H9 (cell line): ENCODE data around the gene GALNT5. TPM values are rescaled to one million over a fixed set of nuclear protein-coding genes. Genes with fewer than 3 reads are reported as not detected.

Experiments
- DNase-seq: peaks from one replicate; pipeline ENCODE4 v3.0.0-alpha.2; 2017
- H2AFZ ChIP-seq: one replicate; pipeline ENCODE4 v1.6.1; 2013; ENCODE audit warnings: mild to moderate bottlenecking, low read length, control low read depth, moderate library complexity
- H2AK5ac ChIP-seq: 2 replicates; pipeline ENCODE4 v1.6.1; 2013; ENCODE audit warnings: low read length, control low read depth, mixed read lengths; ENCODE audit not compliant: insufficient read length
- H2BK120ac ChIP-seq: one replicate; pipeline ENCODE4 v1.6.1; 2013; ENCODE audit warnings: low read depth, mild to moderate bottlenecking, low read length, control low read depth, inconsistent platforms; ENCODE audit not compliant: poor library complexity, severe bottlenecking
- H2BK12ac ChIP-seq: 2 replicates; pipeline ENCODE4 v1.6.1; 2013; ENCODE audit warnings: low read length, control low read depth, mixed read lengths, low read depth; ENCODE audit not compliant: insufficient read length
- H2BK15ac ChIP-seq: 2 replicates; pipeline ENCODE4 v1.6.1; 2013; ENCODE audit warnings: low read depth, low read length, control low read depth
- H2BK20ac ChIP-seq: one replicate; pipeline ENCODE4 v1.6.1; 2013; ENCODE audit warnings: low read depth, mild to moderate bottlenecking, low read length, control low read depth, inconsistent platforms; ENCODE audit not compliant: poor library complexity, severe bottlenecking
- H2BK5ac ChIP-seq: 2 replicates; pipeline ENCODE4 v1.6.1; 2013; ENCODE audit warnings: low read length, control low read depth, mixed read lengths; ENCODE audit not compliant: insufficient read length
- H3K14ac ChIP-seq: 2 replicates; pipeline ENCODE4 v1.6.1; 2013; ENCODE audit warnings: low read length, control low read depth; ENCODE audit not compliant: insufficient read depth
- H3K18ac ChIP-seq: 2 replicates; pipeline ENCODE4 v1.6.1; 2013; ENCODE audit warnings: low read depth, mild to moderate bottlenecking, mixed read lengths, low read length, control low read depth; ENCODE audit not compliant: insufficient read length
- H3K23ac ChIP-seq: 2 replicates; pipeline ENCODE4 v1.6.1; 2013; ENCODE audit warnings: low read length, control low read depth, mixed read lengths, low read depth; ENCODE audit not compliant: insufficient read length
- H3K23me2 ChIP-seq: 2 replicates; pipeline ENCODE4 v1.6.1; 2013; ENCODE audit warnings: low read depth, mild to moderate bottlenecking, mixed read lengths, low read length, control low read depth; ENCODE audit not compliant: insufficient read length, poor library complexity, severe bottlenecking
- H3K27ac ChIP-seq: 2 replicates; pipeline ENCODE4 v1.5.1; 2013; ENCODE audit warnings: low read length, control low read depth, mixed read lengths, low read depth; ENCODE audit not compliant: insufficient read length
- H3K27me3 ChIP-seq: 2 replicates; pipeline ENCODE4 v1.6.1; 2013; ENCODE audit warnings: low read length, control low read depth, inconsistent platforms; ENCODE audit not compliant: insufficient read depth
- H3K4ac ChIP-seq: 2 replicates; pipeline ENCODE4 v1.6.1; 2013; ENCODE audit warnings: low read depth, mild to moderate bottlenecking, control low read depth, inconsistent platforms, low read length, moderate library complexity
- H3K4me1 ChIP-seq: 2 replicates; pipeline ENCODE4 v1.6.1; 2013; ENCODE audit warnings: low read length, control low read depth, inconsistent platforms; ENCODE audit not compliant: insufficient read depth
- H3K4me2 ChIP-seq: 2 replicates; pipeline ENCODE4 v1.6.1; 2013; ENCODE audit warnings: low read length, control low read depth, mixed read lengths; ENCODE audit not compliant: insufficient read length, insufficient read depth
- H3K56ac ChIP-seq: 2 replicates; pipeline ENCODE4 v1.6.1; 2013; ENCODE audit warnings: low read depth, mild to moderate bottlenecking, mixed read lengths, low read length, control low read depth; ENCODE audit not compliant: insufficient read length
- H3K79me1 ChIP-seq: 2 replicates; pipeline ENCODE4 v1.6.1; 2013; ENCODE audit warnings: low read depth, mild to moderate bottlenecking, moderate library complexity, low read length, control low read depth, inconsistent platforms; ENCODE audit not compliant: insufficient read depth, poor library complexity, severe bottlenecking
- H3K79me2 ChIP-seq: 2 replicates; pipeline ENCODE4 v1.6.1; 2013; ENCODE audit warnings: low read length, control low read depth, inconsistent platforms; ENCODE audit not compliant: insufficient read depth
- H3K9ac ChIP-seq: 2 replicates; pipeline ENCODE4 v1.6.1; 2013; ENCODE audit warnings: low read length, control low read depth, mixed read lengths; ENCODE audit not compliant: insufficient read length; ENCODE audit errors: extremely low read depth
- H3K9me3 ChIP-seq: one replicate; pipeline ENCODE4 v1.6.1; 2013; ENCODE audit warnings: low read depth, low read length, inconsistent platforms; ENCODE audit not compliant: control insufficient read depth
- H3T11ph ChIP-seq: one replicate; pipeline ENCODE4 v1.6.1; 2013; ENCODE audit warnings: mild to moderate bottlenecking, low read length, control low read depth, inconsistent platforms
- H4K20me1 ChIP-seq: one replicate; pipeline ENCODE4 v1.6.1; 2013; ENCODE audit not compliant: control insufficient read depth, insufficient read length, insufficient read depth
- H4K5ac ChIP-seq: 2 replicates; pipeline ENCODE4 v1.6.1; 2013; ENCODE audit warnings: low read depth, mild to moderate bottlenecking, mixed read lengths, low read length, control low read depth; ENCODE audit not compliant: insufficient read length
- H4K8ac ChIP-seq: replicated peaks from 2 replicates; pipeline ENCODE4 v1.6.1; 2013; ENCODE audit warnings: low read length, control low read depth, mixed read lengths, low read depth; ENCODE audit not compliant: insufficient read length
- H4K91ac ChIP-seq: 2 replicates; pipeline ENCODE4 v1.6.1; 2013; ENCODE audit warnings: low read depth, mild to moderate bottlenecking, moderate library complexity, mixed read lengths, low read length, control low read depth; ENCODE audit not compliant: insufficient read length
- H3K27ac Mint-ChIP-seq, 3 experiments: 2 replicates in 2 of 3; 3 replicates in 1 of 3; pipeline ENCODE4 v1.8.0; 2020 to 2021; ENCODE audit warnings: mixed read lengths in 3 of 3, mild to moderate bottlenecking in 1 of 3, moderate library complexity in 1 of 3
- H3K27me3 Mint-ChIP-seq: 2 replicates; pipeline ENCODE4 v1.8.0; 2021; ENCODE audit warnings: low read depth, mild to moderate bottlenecking, moderate library complexity, mixed read lengths
- H3K36me3 Mint-ChIP-seq, 3 experiments: 2 replicates in 2 of 3; 3 replicates in 1 of 3; pipeline ENCODE4 v1.8.0; 2020 to 2021; ENCODE audit warnings: low read depth in 3 of 3, mixed read lengths in 3 of 3; ENCODE audit not compliant: insufficient read depth in 1 of 3
- H3K4me1 Mint-ChIP-seq, 2 experiments: 2 replicates each; pipeline ENCODE4 v1.8.0; 2020; ENCODE audit warnings: mixed read lengths in 2 of 2
- H3K4me3 Mint-ChIP-seq, 2 experiments: 2 replicates in 1 of 2; 3 replicates in 1 of 2; pipeline ENCODE4 v1.8.0; 2020 to 2021; ENCODE audit warnings: mild to moderate bottlenecking in 2 of 2, mixed read lengths in 2 of 2, moderate library complexity in 1 of 2
- H3K9me3 Mint-ChIP-seq, 2 experiments: 2 replicates in 1 of 2; 3 replicates in 1 of 2; pipeline ENCODE4 v1.8.0; 2020; ENCODE audit warnings: mild to moderate bottlenecking in 2 of 2, mixed read lengths in 2 of 2, moderate library complexity in 1 of 2
- CTCF ChIP-seq: fragments of 200-600 bp; sonication (generic); conservative IDR thresholded peaks from 3 replicates; pipeline ENCODE4 v1.8.0; 2021; ENCODE audit warnings: antibody characterized with exemption, mild to moderate bottlenecking
- WGBS: extraction: QIAGEN DNeasy Blood & Tissue Kit; methylation state at CpG from one replicate; pipeline ENCODE4 v1.1.7; 2013; ENCODE audit warnings: missing lambda C conversion rate, low lambda C conversion rate, mixed read lengths; ENCODE audit not compliant: insufficient read length; ENCODE audit errors: extremely low coverage; 5-methylcytosine and 5-hydroxymethylcytosine counted together
- total RNA-seq: library from RNA; stranded (reverse); gene quantifications from 2 replicates; pipeline ENCODE4 v1.2.1, GENCODE V29; 2021

The GALNT5 gene
- total RNA-seq, 1 experiment from 2014 or later, result 0.17 TPM

GRCh38 chr2:157302492-157303099 lies 45.1 kb downstream of the GALNT5 start:
- no peak overlapping the region for H2BK5ac ChIP-seq
- no peaks in the 10 kb centered on the region for H3K79me1 ChIP-seq
- H3K27me3 ChIP-seq, result no peaks in the 10 kb centered on the region
- H2BK20ac ChIP-seq, result no peak overlapping the region
- H2AFZ ChIP-seq, result no peak overlapping the region
- no peak overlapping the region for H3K23ac ChIP-seq
- no peaks in the 10 kb centered on the region for H3K23me2 ChIP-seq
- Mint-ChIP-seq H3K4me1 (peaks cover 4 to 16% of the 10 kb centered on the region in 2 experiments), H3K4me3 (no peak overlapping the region), H3K9me3 (no peaks in the 10 kb centered on the region), H3K27me3 (no peaks in the 10 kb centered on the region; the same call in 1 of the 2 replicates), H3K27ac (no peak overlapping the region), H3K36me3 (no peaks in the 10 kb centered on the region)
- H2BK12ac ChIP-seq, result no peak overlapping the region
- H3T11ph ChIP-seq, result no peak overlapping the region
- H4K5ac ChIP-seq, result no peak overlapping the region
- H3K14ac ChIP-seq, result no peak overlapping the region
- H4K91ac ChIP-seq, result no peak overlapping the region
- H3K9ac ChIP-seq, result no peak overlapping the region
- H3K79me2 ChIP-seq, result no peaks in the 10 kb centered on the region
- WGBS, result no CpG with 5 or more reads among the region's 9 CpGs
- no peak for DNase-seq
- no peak overlapping the region for H2AK5ac ChIP-seq
- no peak overlapping the region for H2BK120ac ChIP-seq
- H3K18ac ChIP-seq, result no peak overlapping the region
- no peak overlapping the region for H3K56ac ChIP-seq
- H3K27ac ChIP-seq, result no peak overlapping the region
- H3K4me1 ChIP-seq, result no peaks in the 10 kb centered on the region
- TF ChIP-seq CTCF, result peak; percentile 89
- H3K4me2 ChIP-seq, result no peak overlapping the region
- no peak overlapping the region for H4K8ac ChIP-seq
- no peak overlapping the region for H3K4ac ChIP-seq
- no peak overlapping the region for H2BK15ac ChIP-seq
- H4K20me1 ChIP-seq, result no peaks in the 10 kb centered on the region
- H3K9me3 ChIP-seq, result no peaks in the 10 kb centered on the region
